ENCODE measurements around the gene PCDHGA5. TPM values are rescaled to one million over a fixed set of nuclear protein-coding genes. Genes with fewer than 3 reads are reported as not detected.
"Not testable (repeated sequence)": the region's sequence is repeated elsewhere in the genome, so short reads cannot be mapped to it uniquely, and the experiment has no call there.

PCDHGA5 gene
- polyA plus RNA-seq, 3 donors from 2014 or later = not detected

GRCh38 chr5:141399555-141400258 lies 35.7 kb downstream of the PCDHGA5 start:
- Mint-ChIP-seq H3K36me3 (peaks cover 6 to 8% (median 7%) of the 10 kb centered on the region in 3 donors), H3K27ac (no peak overlapping the region), H3K27me3 (ENCODE audit: low read depth in 3 of 3) (peaks cover 39 to 56% (median 48%) of the 10 kb centered on the region in 3 donors), H3K9me3 (peaks cover 10 to 27% (median 13%) of the 10 kb centered on the region in 6 donors), H3K4me3 (peak overlapping the region in 1 of 5 donors; percentile 57), H3K4me1 (peaks cover 3 to 7% of the 10 kb centered on the region in 2 donors)
- DNase-seq = no peak

- peak within 1 kb of the TSS; percentile 68 to 85 (median 72) for H3K4me3 Mint-ChIP-seq
- H3K27ac Mint-ChIP-seq = no peak within 1 kb of the TSS
- peaks cover 7 to 13% of the 10 kb centered on the region in 2 donors for H3K4me1 Mint-ChIP-seq
- H3K36me3 Mint-ChIP-seq = peaks cover 4 to 10% (median 7%) of the 10 kb centered on the region in 3 donors
- DNase-seq = peak in 2 of 3 donors; percentile 18 to 30
- peaks cover 40 to 44% (median 41%) of the 10 kb centered on the region in 3 donors for H3K27me3 Mint-ChIP-seq (ENCODE audit: low read depth in 3 of 3)
- H3K9me3 Mint-ChIP-seq = peaks cover 9 to 26% (median 17%) of the 10 kb centered on the region in 6 donors
Measured at GRCh38 chr5:141402553-141403243, 38.7 kb downstream of the PCDHGA5 start, which contains the start of gene PCDHGA9. Gene PCDHGA9 (plus strand): TSS chr5:141402778. CDS start chr5:141402953, 175 bp downstream.

- peak overlapping the region in 2 of 5 donors; percentile 41 to 85 for H3K4me3 Mint-ChIP-seq
- no peak for DNase-seq
- H3K27ac Mint-ChIP-seq = no peak overlapping the region
- peaks cover 4 to 10% (median 7%) of the 10 kb centered on the region in 3 donors for H3K36me3 Mint-ChIP-seq
- peaks cover 9 to 33% (median 21%) of the 10 kb centered on the region in 6 donors for H3K9me3 Mint-ChIP-seq
- peaks cover 12 to 19% of the 10 kb centered on the region in 2 donors for H3K4me1 Mint-ChIP-seq
- peaks cover 43 to 48% (median 45%) of the 10 kb centered on the region in 3 donors for H3K27me3 Mint-ChIP-seq (ENCODE audit: low read depth in 3 of 3)
Measured at GRCh38 chr5:141403387-141403786, 39.4 kb downstream of the PCDHGA5 start.

- Mint-ChIP-seq H3K27ac (peak within 1 kb of the TSS in 4 of 6 donors; percentile 75 to 84 (median 78)), H3K27me3 (ENCODE audit: low read depth in 3 of 3) (peaks cover 37 to 49% (median 40%) of the 10 kb centered on the region in 3 donors), H3K4me3 (peak within 1 kb of the TSS; percentile 68 to 90 (median 81)), H3K36me3 (peaks cover 4 to 13% (median 8%) of the 10 kb centered on the region in 3 donors), H3K4me1 (peaks cover 28 to 41% of the 10 kb centered on the region in 2 donors), H3K9me3 (peaks cover 4 to 39% (median 26%) of the 10 kb centered on the region in 6 donors)
- peak; percentile 27 to 59 (median 55) for DNase-seq
Measured at GRCh38 chr5:141407790-141408505, 44.0 kb downstream of the PCDHGA5 start, which contains the start of gene PCDHGB6. Gene PCDHGB6 (plus strand): TSS chr5:141408021. CDS start chr5:141408203, 182 bp downstream.

GRCh38 chr5:141409598-141410306 lies 45.8 kb downstream of the PCDHGA5 start:
- DNase-seq = no peak
- H3K9me3 Mint-ChIP-seq = peaks cover 4 to 40% (median 30%) of the 10 kb centered on the region in 6 donors
- H3K36me3 Mint-ChIP-seq = peaks cover 4 to 19% (median 18%) of the 10 kb centered on the region in 3 donors
- H3K27me3 Mint-ChIP-seq (ENCODE audit: low read depth in 3 of 3) = peaks cover 45 to 46% (median 45%) of the 10 kb centered on the region in 3 donors
- peak overlapping the region in 1 of 5 donors; percentile 73 for H3K4me3 Mint-ChIP-seq
- peak overlapping the region in 1 of 6 donors; percentile 69 for H3K27ac Mint-ChIP-seq
- peaks cover 43 to 58% of the 10 kb centered on the region in 2 donors for H3K4me1 Mint-ChIP-seq

GRCh38 chr5:141411575-141411974 lies 47.6 kb downstream of the PCDHGA5 start:
- Mint-ChIP-seq H3K4me1 (peaks cover 47 to 70% of the 10 kb centered on the region in 2 donors), H3K4me3 (peak overlapping the region; percentile 24 to 76 (median 53)), H3K27me3 (ENCODE audit: low read depth in 3 of 3) (peaks cover 49 to 52% (median 49%) of the 10 kb centered on the region in 3 donors), H3K9me3 (peaks cover 4 to 49% (median 28%) of the 10 kb centered on the region in 6 donors), H3K36me3 (peaks cover 4 to 19% (median 18%) of the 10 kb centered on the region in 3 donors), H3K27ac (peak overlapping the region; percentile 32 to 82 (median 58))
- DNase-seq = peak; percentile 20 to 57 (median 53)

- peaks cover 6 to 44% (median 24%) of the 10 kb centered on the region in 6 donors for H3K9me3 Mint-ChIP-seq
- peak; percentile 24 to 56 (median 50) for DNase-seq
- H3K27me3 Mint-ChIP-seq (ENCODE audit: low read depth in 3 of 3) = peaks cover 50 to 55% (median 51%) of the 10 kb centered on the region in 3 donors
- H3K4me1 Mint-ChIP-seq = peaks cover 48 to 71% of the 10 kb centered on the region in 2 donors
- H3K4me3 Mint-ChIP-seq = peak within 1 kb of the TSS; percentile 82 to 89 (median 84)
- peaks cover 4 to 20% (median 18%) of the 10 kb centered on the region in 3 donors for H3K36me3 Mint-ChIP-seq
- peak within 1 kb of the TSS in 5 of 6 donors; percentile 54 to 82 (median 62) for H3K27ac Mint-ChIP-seq
Measured at GRCh38 chr5:141412854-141413539, 49.0 kb downstream of the PCDHGA5 start, which contains the start of gene PCDHGA10. Gene PCDHGA10 (plus strand): TSS chr5:141412987. CDS start chr5:141413176, 189 bp downstream.

GRCh38 chr5:141413540-141414069 lies 49.6 kb downstream of the PCDHGA5 start:
- H3K27ac Mint-ChIP-seq = peak overlapping the region in 4 of 6 donors; percentile 5 to 61 (median 34)
- peaks cover 4 to 27% (median 23%) of the 10 kb centered on the region in 3 donors for H3K36me3 Mint-ChIP-seq
- H3K27me3 Mint-ChIP-seq (ENCODE audit: low read depth in 3 of 3) = peaks cover 51 to 56% (median 56%) of the 10 kb centered on the region in 3 donors
- peaks cover 10 to 44% (median 23%) of the 10 kb centered on the region in 6 donors for H3K9me3 Mint-ChIP-seq
- DNase-seq = no peak
- H3K4me1 Mint-ChIP-seq = peaks cover 46 to 71% of the 10 kb centered on the region in 2 donors
- peak overlapping the region; percentile 82 to 89 (median 84) for H3K4me3 Mint-ChIP-seq

- H3K27ac Mint-ChIP-seq = peak overlapping the region in 1 of 6 donors; percentile 10
- H3K4me1 Mint-ChIP-seq = peaks cover 40 to 68% of the 10 kb centered on the region in 2 donors
- H3K36me3 Mint-ChIP-seq = peaks cover 4 to 25% (median 22%) of the 10 kb centered on the region in 3 donors
- peaks cover 52 to 61% (median 53%) of the 10 kb centered on the region in 3 donors for H3K27me3 Mint-ChIP-seq (ENCODE audit: low read depth in 3 of 3)
- H3K9me3 Mint-ChIP-seq = peaks cover 9 to 41% (median 19%) of the 10 kb centered on the region in 6 donors
- not testable (repeated sequence) for DNase-seq
- H3K4me3 Mint-ChIP-seq = peak overlapping the region; percentile 33 to 86 (median 59)
Measured at GRCh38 chr5:141414548-141415274, 50.7 kb downstream of the PCDHGA5 start.

GRCh38 chr5:141415275-141415618 lies 51.3 kb downstream of the PCDHGA5 start:
- Mint-ChIP-seq H3K9me3 (peaks cover 12 to 42% (median 22%) of the 10 kb centered on the region in 6 donors), H3K36me3 (peaks cover 2 to 24% (median 22%) of the 10 kb centered on the region in 3 donors), H3K4me3 (peak overlapping the region; percentile 33 to 74 (median 59)), H3K4me1 (peaks cover 39 to 65% of the 10 kb centered on the region in 2 donors), H3K27ac (peak overlapping the region in 1 of 6 donors; percentile 15), H3K27me3 (ENCODE audit: low read depth in 3 of 3) (peaks cover 52 to 63% (median 54%) of the 10 kb centered on the region in 3 donors)
- not testable (repeated sequence) for DNase-seq
